ENCODE data around the gene STRN3.
"Not testable (repeated sequence)": the region's sequence is repeated elsewhere in the genome, so short reads cannot be mapped to it uniquely, and the experiment has no call there.

Gene STRN3

DNA sequence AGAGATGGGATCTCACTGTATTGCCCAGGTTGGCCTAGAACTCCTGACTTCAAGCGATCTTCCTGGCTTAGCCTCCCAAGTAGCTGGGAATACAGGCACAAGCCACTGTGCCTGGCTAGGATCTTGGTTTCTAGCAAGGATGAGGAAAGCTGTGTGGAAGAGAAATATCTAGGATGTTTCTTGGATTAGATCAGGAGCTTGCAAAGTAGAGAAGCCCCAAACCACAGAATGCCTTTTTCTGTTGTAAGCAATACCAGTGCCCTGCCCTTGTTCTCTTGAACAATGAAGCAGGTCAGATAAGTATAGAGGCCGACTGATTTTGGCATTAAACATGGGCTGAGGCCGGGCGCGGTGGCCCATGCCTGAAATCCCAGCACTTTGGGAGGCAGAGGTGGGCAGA lies 44.3 kb upstream of the STRN3 start:
- Histone ChIP-seq H4K20me1 (ENCODE audit: insufficient read depth, low read length) (no peaks in the 10 kb centered on the region), H3K4me2 (ENCODE audit: low read length) (no peak overlapping the region), H3K9ac (ENCODE audit: low read length) (no peak overlapping the region), H2AFZ (ENCODE audit: low read length) (no peak overlapping the region), H3K4me3 (ENCODE audit: low read depth, low read length, poor library complexity, severe bottlenecking) (no peak overlapping the region), H3K9me2 (ENCODE audit: low read depth, low read length) (no peaks in the 10 kb centered on the region), H3K4me1 (ENCODE audit: insufficient read depth, low read length, severe bottlenecking) (no peaks in the 10 kb centered on the region), H3K36me3 (ENCODE audit: insufficient read depth, low read length) (peaks cover 6% of the 10 kb centered on the region; the same call in 1 of the 2 replicates), H3K79me2 (ENCODE audit: insufficient read depth, low read length) (no peaks in the 10 kb centered on the region), H3K27me3 (ENCODE audit: insufficient read depth, low read length) (no peaks in the 10 kb centered on the region), H3F3A (ENCODE audit: insufficient read depth, low read length) (no peaks in the 10 kb centered on the region), H3K27ac (ENCODE audit: low read depth, low read length, poor library complexity, severe bottlenecking) (no peak overlapping the region), H3K9me3 (ENCODE audit: low read length) (no peaks in the 10 kb centered on the region)
- no peak for TF ChIP-seq EZH2 (IDR thresholded peaks at IDR 0.05; ENCODE audit: borderline replicate concordance, low read length)
- TF ChIP-seq, protein P1, sequence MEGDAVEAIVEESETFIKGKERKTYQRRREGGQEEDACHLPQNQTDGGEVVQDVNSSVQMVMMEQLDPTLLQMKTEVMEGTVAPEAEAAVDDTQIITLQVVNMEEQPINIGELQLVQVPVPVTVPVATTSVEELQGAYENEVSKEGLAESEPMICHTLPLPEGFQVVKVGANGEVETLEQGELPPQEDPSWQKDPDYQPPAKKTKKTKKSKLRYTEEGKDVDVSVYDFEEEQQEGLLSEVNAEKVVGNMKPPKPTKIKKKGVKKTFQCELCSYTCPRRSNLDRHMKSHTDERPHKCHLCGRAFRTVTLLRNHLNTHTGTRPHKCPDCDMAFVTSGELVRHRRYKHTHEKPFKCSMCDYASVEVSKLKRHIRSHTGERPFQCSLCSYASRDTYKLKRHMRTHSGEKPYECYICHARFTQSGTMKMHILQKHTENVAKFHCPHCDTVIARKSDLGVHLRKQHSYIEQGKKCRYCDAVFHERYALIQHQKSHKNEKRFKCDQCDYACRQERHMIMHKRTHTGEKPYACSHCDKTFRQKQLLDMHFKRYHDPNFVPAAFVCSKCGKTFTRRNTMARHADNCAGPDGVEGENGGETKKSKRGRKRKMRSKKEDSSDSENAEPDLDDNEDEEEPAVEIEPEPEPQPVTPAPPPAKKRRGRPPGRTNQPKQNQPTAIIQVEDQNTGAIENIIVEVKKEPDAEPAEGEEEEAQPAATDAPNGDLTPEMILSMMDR (IDR thresholded peaks at IDR 0.05; ENCODE audit: low read length), result no peak

DNA sequence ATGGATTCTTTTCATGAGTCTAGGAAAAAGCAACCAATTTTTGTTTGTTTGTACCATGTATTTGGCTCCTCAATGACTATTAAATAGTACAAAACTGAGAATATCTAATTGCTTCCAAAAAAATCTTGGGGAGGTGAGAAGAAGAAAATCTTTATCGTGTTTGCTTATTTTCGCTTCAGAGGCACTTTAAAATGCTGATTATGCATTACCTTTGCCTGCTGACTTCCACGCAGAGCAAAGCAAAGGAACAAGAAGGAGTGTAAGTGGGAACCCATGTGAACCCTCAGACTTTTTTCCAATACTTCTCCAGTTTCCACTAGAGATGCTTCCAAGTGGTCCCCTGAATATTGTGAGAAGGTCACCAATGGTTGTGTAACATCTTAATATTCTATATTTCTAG lies 43.2 kb upstream of the STRN3 start:
- no peaks in the 10 kb centered on the region for H3K36me3 ChIP-seq (ENCODE audit: insufficient read depth, low read length)
- no peak overlapping the region for H2AFZ ChIP-seq (ENCODE audit: low read length)
- no peak overlapping the region for H3K4me3 ChIP-seq (ENCODE audit: low read depth, low read length, poor library complexity, severe bottlenecking)
- no peaks in the 10 kb centered on the region for H3K79me2 ChIP-seq (ENCODE audit: insufficient read depth, low read length)
- H3F3A ChIP-seq (ENCODE audit: insufficient read depth, low read length), result no peaks in the 10 kb centered on the region
- TF ChIP-seq, protein P1 (IDR thresholded peaks at IDR 0.05; ENCODE audit: low read length), result no peak
- H3K27me3 ChIP-seq (ENCODE audit: insufficient read depth, low read length), result no peaks in the 10 kb centered on the region
- no peaks in the 10 kb centered on the region for H3K9me3 ChIP-seq (ENCODE audit: low read length)
- no peak overlapping the region for H3K9ac ChIP-seq (ENCODE audit: low read length)
- no peak overlapping the region for H3K4me2 ChIP-seq (ENCODE audit: low read length)
- H3K4me1 ChIP-seq (ENCODE audit: insufficient read depth, low read length, severe bottlenecking), result no peaks in the 10 kb centered on the region
- H3K27ac ChIP-seq (ENCODE audit: low read depth, low read length, poor library complexity, severe bottlenecking), result no peak overlapping the region
- H3K9me2 ChIP-seq (ENCODE audit: low read depth, low read length), result no peaks in the 10 kb centered on the region
- no peaks in the 10 kb centered on the region for H4K20me1 ChIP-seq (ENCODE audit: insufficient read depth, low read length)

DNA sequence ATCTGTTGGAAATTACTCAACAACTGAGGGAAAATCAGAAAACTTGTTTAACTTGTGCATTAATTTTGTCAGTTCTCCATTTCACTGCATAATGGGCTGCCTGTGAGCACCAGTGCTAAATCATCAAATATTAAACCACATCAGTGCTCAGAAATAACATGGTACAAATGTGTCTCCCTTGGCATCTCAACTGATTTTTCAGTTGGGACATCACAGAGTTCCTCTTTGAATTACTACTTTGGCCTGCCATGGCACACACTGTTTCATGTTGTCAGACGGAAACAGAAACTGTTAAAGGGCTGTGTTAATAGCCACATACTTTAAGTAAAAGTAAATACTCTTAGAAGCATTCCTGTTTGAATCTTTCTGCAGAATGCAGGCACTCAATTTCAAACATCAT lies 42.1 kb upstream of the STRN3 start:
- Histone ChIP-seq H3K27ac (ENCODE audit: low read depth, low read length, poor library complexity, severe bottlenecking) (no peak overlapping the region), H3K4me2 (ENCODE audit: low read length) (no peak overlapping the region), H3K36me3 (ENCODE audit: insufficient read depth, low read length) (no peaks in the 10 kb centered on the region), H3K9me2 (ENCODE audit: low read depth, low read length) (no peaks in the 10 kb centered on the region), H3K9ac (ENCODE audit: low read length) (no peak overlapping the region), H3K79me2 (ENCODE audit: insufficient read depth, low read length) (no peaks in the 10 kb centered on the region), H3K27me3 (ENCODE audit: insufficient read depth, low read length) (no peaks in the 10 kb centered on the region), H4K20me1 (ENCODE audit: insufficient read depth, low read length) (no peaks in the 10 kb centered on the region), H3K4me1 (ENCODE audit: insufficient read depth, low read length, severe bottlenecking) (no peaks in the 10 kb centered on the region), H3F3A (ENCODE audit: insufficient read depth, low read length) (no peaks in the 10 kb centered on the region), H3K9me3 (ENCODE audit: low read length) (no peaks in the 10 kb centered on the region), H3K4me3 (ENCODE audit: low read depth, low read length, poor library complexity, severe bottlenecking) (no peak overlapping the region), H2AFZ (ENCODE audit: low read length) (no peak overlapping the region)
- TF ChIP-seq, protein P1 (IDR thresholded peaks at IDR 0.05; ENCODE audit: low read length), result no peak
- no peak for TF ChIP-seq EZH2 (IDR thresholded peaks at IDR 0.05; ENCODE audit: borderline replicate concordance, low read length)

DNA sequence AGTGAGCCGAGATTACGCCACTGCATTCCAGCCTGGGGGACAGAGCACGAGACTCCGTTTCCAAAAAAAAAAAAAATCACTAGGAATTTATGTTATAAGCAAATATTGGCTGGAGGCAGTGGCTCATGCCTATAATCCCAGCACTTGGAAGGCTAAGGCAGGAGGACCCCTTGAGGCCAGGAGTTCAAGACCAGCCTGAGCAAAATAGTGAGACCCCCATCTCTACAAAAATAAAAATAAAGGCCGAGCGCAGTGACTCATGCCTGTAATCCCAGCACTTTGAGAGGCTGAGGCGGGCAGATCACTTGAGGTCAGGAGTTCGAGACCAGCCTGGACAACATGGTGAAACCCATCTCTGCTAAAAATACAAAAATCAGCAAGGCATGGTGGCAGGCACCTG lies 36.7 kb upstream of the STRN3 start:
- H3K4me1 ChIP-seq (ENCODE audit: insufficient read depth, low read length, severe bottlenecking), result peaks cover 11% of the 10 kb centered on the region
- H3F3A ChIP-seq (ENCODE audit: insufficient read depth, low read length); H3K79me2 ChIP-seq (ENCODE audit: insufficient read depth, low read length); H3K9me3 ChIP-seq (ENCODE audit: low read length); H3K4me3 ChIP-seq (ENCODE audit: low read depth, low read length, poor library complexity, severe bottlenecking); H3K9ac ChIP-seq (ENCODE audit: low read length); H3K27me3 ChIP-seq (ENCODE audit: insufficient read depth, low read length); H3K27ac ChIP-seq (ENCODE audit: low read depth, low read length, poor library complexity, severe bottlenecking); H2AFZ ChIP-seq (ENCODE audit: low read length); H3K9me2 ChIP-seq (ENCODE audit: low read depth, low read length); H4K20me1 ChIP-seq (ENCODE audit: insufficient read depth, low read length); H3K36me3 ChIP-seq (ENCODE audit: insufficient read depth, low read length); H3K4me2 ChIP-seq (ENCODE audit: low read length): not testable (repeated sequence)

All from OCI-LY1 (cell line).